ENCODE results near the gene KIF7. TPM values are rescaled to one million over a fixed set of nuclear protein-coding genes. Genes with fewer than 3 reads are reported as not detected.
"Not testable (repeated sequence)": the region's sequence is repeated elsewhere in the genome, so short reads cannot be mapped to it uniquely, and the experiment has no call there.

KIF7 gene
- total RNA-seq, 4 donors from 2014 or later: 17.0 to 26.3 (median 18.3) TPM

- TF ChIP-seq EP300 (IDR thresholded peaks at IDR 0.05) (no peak), CTCF (IDR thresholded peaks at IDR 0.05) (no peak), POLR2A (IDR thresholded peaks at IDR 0.05) (no peak), POLR2AphosphoS5 (IDR thresholded peaks at IDR 0.05) (no peak)
- Histone ChIP-seq H3K4me3 (no peak overlapping the region), H3K36me3 (no peaks in the 10 kb centered on the region), H3K27me3 (no peaks in the 10 kb centered on the region), H3K4me1 (no peaks in the 10 kb centered on the region), H3K9me3 (no peaks in the 10 kb centered on the region), H3K27ac (no peak overlapping the region)
- 72 to 85% methylated on average over 2 to 4 of the region's 4 CpGs for WGBS, 2 donors (ENCODE audit: low coverage in 1 of 2)
- no peak for ATAC-seq
These were observed 67.3 kb downstream of the KIF7 start for GRCh38 chr15:89587955-89588354.

- Histone ChIP-seq H3K4me3 (no peak overlapping the region), H3K4me1 (no peaks in the 10 kb centered on the region), H3K27ac (no peak overlapping the region), H3K9me3 (no peaks in the 10 kb centered on the region), H3K36me3 (no peaks in the 10 kb centered on the region), H3K27me3 (no peaks in the 10 kb centered on the region)
- 92 to 100% methylated on average over 2 of the region's 2 CpGs for WGBS, 2 donors (ENCODE audit: low coverage in 1 of 2)
- no peak for ATAC-seq
- TF ChIP-seq EP300 (IDR thresholded peaks at IDR 0.05): no peak
- TF ChIP-seq POLR2A (IDR thresholded peaks at IDR 0.05): no peak
- TF ChIP-seq POLR2AphosphoS5 (IDR thresholded peaks at IDR 0.05): no peak
- no peak for TF ChIP-seq CTCF (IDR thresholded peaks at IDR 0.05)
These were observed 68.6 kb downstream of the KIF7 start for GRCh38 chr15:89586651-89587050.

GRCh38 chr15:89580747-89581146 lies 74.5 kb downstream of the KIF7 start:
- not testable (repeated sequence) for H3K4me1 ChIP-seq, H3K36me3 ChIP-seq, ATAC-seq, H3K4me3 ChIP-seq, H3K27ac ChIP-seq, H3K27me3 ChIP-seq, H3K9me3 ChIP-seq
- WGBS, 2 donors (ENCODE audit: low coverage in 1 of 2): 82 to 97% methylated on average over 1 to 2 of the region's 2 CpGs

GRCh38 chr15:89578146-89578545 lies 77.1 kb downstream of the KIF7 start:
- Histone ChIP-seq H3K4me3 (no peak overlapping the region), H3K36me3 (no peaks in the 10 kb centered on the region), H3K4me1 (peaks cover 0 to 15% (median 8%) of the 10 kb centered on the region in 3 donors), H3K27me3 (peaks cover 10% of the 10 kb centered on the region), H3K9me3 (no peaks in the 10 kb centered on the region), H3K27ac (no peak overlapping the region)
- 89 to 100% methylated on average over 2 of the region's 2 CpGs for WGBS, 2 donors (ENCODE audit: low coverage in 1 of 2)
- no peak for ATAC-seq
- TF ChIP-seq EP300 (IDR thresholded peaks at IDR 0.05) (no peak), POLR2A (IDR thresholded peaks at IDR 0.05) (no peak), CTCF (IDR thresholded peaks at IDR 0.05) (no peak), POLR2AphosphoS5 (IDR thresholded peaks at IDR 0.05) (no peak)

Other genes with a start within 250 kb of the KIF7 start
- gene RHCG, start 158.9 kb downstream of the KIF7 start, total RNA-seq: 100 to 1,000 TPM in 1 of 4 donors, 10 to 100 TPM in 1, 1 to 10 TPM in 2; 1.5 to 140 (median 8.4) TPM
- 1 to 10 TPM in 1 of 4 donors, not detected in 3; 1.2 TPM for gene TICRR, start 80.0 kb downstream of the KIF7 start, total RNA-seq
- gene PLIN1, start 23.9 kb upstream of the KIF7 start, total RNA-seq: 10 to 100 TPM in 1 of 4 donors, 1 to 10 TPM in 3; 1.2 to 22.2 (median 2.5) TPM
- 10 to 100 TPM; 11.6 to 17.6 (median 16.4) TPM for gene PEX11A, start 35.3 kb upstream of the KIF7 start, total RNA-seq
- gene WDR93, start 35.3 kb upstream of the KIF7 start, total RNA-seq: under 1 TPM in 1 of 4 donors, not detected in 3; 0.15 TPM
- gene MESP1, start 95.8 kb upstream of the KIF7 start, total RNA-seq: 1 to 10 TPM in 1 of 4 donors, under 1 TPM in 3; 0.15 to 2.0 (median 0.60) TPM
- gene MESP2, start 120.9 kb upstream of the KIF7 start, total RNA-seq: not detected
- 10 to 100 TPM in 3 of 4 donors, 1 to 10 TPM in 1; 2.3 to 24.4 (median 15.9) TPM for gene ANPEP, start 159.4 kb upstream of the KIF7 start, total RNA-seq
- gene AP3S2, start 238.5 kb upstream of the KIF7 start, total RNA-seq: 10 to 100 TPM; 38.9 to 60.2 (median 46.2) TPM